DMS114 treated with DMSO at 0.1 percent for 48 hours (cell line): ENCODE data around the gene CYP3A7.
"Not testable (repeated sequence)": the region's sequence is repeated elsewhere in the genome, so short reads cannot be mapped to it uniquely, and the experiment has no call there.

Experiments used
- DNase-seq: peaks from one replicate; lab custom pipeline; 2025; ENCODE audit not compliant: unreplicated experiment; lab: John Stamatoyannopoulos, UW

The CYP3A7 gene

GRCh38 chr7:99734987-99735386, at the start of gene CYP3A7:
Gene CYP3A7 (minus strand): TSS chr7:99735196. CDS start chr7:99735093, 103 bp downstream.
- DNase-seq: no peak

- DNase-seq: no peak
These were observed 49.0 kb upstream of the CYP3A7 start, which contains the start of gene CYP3A4 for GRCh38 chr7:99784007-99784406. Gene CYP3A4 (minus strand): TSS chr7:99784184. CDS start chr7:99784081, 103 bp downstream.

DNA sequence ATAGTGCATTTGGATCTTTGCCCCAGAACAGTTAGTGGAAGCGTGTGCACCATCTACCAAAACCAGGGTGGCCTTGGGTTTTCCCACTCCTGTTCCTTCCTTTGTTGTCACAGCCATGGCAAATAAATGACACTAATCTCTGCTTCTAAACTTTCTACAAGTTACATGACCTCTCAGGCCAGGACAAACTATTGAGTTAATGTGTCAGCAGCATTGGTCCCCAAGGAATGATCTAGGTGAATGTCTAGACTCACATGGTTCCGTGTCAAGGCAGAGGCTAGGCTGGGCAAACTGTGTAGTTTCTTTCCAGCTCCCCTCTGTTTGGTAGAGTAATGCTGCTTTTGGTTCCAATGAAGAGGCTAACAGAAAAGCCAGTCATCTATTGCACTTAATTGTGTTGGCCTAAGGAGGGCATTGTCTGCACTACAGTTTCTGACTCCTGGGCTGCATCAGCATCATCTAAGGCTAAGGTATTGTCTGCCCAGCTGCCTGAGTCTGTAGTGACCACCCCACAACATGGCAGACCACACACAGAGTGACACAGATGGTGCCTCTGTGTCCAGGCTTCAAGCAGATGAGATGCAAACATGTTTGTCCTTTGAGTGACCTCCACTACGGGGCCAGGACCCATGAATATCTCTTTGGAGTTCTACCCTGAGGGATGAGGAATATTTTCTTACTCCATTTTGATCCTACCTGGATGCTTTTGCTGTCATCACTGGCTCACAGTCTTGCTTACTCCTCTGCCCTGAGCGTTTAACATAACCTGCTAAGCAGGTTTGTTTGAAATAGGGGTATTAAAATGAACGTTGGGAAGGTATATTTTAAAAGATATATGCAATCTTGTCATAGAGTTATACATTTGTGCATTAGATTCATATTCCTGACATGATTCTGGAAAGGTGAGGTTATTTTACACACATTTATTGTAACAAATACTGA, 47.3 kb upstream of the CYP3A7 start:
- DNase-seq: no peak

- no peak for DNase-seq
These were observed 45.6 kb upstream of the CYP3A7 start for GRCh38 chr7:99780588-99780987.

DNA sequence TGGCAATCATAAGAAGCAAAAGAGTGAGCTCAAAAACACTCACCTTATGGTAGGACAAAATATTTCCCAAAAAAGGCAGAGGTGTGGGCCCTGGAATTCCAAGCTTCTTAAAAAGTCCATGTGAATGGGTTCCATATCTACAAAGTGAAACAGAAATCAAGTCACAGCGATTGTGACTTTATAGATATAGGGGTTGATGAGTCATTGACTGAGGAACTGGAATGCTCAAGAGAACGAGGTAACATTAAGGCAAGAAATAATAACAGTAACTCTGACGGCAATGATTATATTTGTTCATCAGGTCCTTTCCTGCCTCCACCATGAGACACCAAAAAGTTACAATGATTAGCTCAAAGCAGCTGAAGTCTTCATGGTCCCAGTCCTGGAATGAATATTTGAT, 45.0 kb upstream of the CYP3A7 start:
- no peak for DNase-seq

DNA sequence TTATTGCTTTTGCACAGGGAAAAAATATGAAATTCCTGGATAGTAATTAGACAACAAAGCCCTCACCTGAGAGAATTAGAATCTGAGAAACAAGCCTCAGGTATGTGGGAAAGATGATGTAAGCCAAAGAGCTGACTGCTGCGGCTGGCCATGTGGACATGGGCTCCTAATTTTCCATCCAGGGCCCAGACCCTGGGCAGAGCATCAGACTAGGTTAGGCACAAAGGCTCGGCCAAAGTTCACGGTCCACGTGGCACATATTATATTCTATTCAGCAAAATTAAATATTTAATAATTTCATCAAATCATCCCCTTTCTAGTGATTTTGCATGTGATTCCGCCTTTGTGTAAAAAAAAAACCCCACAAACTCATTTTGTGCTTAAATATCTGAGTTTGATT, 43.9 kb upstream of the CYP3A7 start:
- no peak for DNase-seq

- not testable (repeated sequence) for DNase-seq
These were observed 38.4 kb upstream of the CYP3A7 start for GRCh38 chr7:99773395-99773794.

DNA sequence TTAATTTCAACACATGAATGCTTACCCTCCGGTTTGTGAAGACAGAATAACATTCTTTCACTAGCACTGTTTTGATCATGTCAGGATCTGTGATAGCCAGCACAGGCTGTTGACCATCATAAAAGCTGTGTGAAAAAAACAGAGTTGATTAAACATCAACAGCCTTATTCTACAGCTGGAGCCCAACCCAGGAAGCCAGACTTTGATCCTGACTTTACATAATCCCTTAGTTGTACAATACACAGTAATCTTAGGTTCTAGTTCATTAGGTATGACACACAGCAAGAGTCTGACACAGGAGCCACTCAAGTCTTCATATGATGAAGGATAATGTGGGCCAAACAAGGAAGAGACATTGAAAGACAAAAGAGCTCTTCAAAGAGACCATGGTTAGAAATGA, 37.6 kb upstream of the CYP3A7 start:
- DNase-seq: no peak

GRCh38 chr7:99769494-99769893, 34.5 kb upstream of the CYP3A7 start:
- not testable (repeated sequence) for DNase-seq

DNA sequence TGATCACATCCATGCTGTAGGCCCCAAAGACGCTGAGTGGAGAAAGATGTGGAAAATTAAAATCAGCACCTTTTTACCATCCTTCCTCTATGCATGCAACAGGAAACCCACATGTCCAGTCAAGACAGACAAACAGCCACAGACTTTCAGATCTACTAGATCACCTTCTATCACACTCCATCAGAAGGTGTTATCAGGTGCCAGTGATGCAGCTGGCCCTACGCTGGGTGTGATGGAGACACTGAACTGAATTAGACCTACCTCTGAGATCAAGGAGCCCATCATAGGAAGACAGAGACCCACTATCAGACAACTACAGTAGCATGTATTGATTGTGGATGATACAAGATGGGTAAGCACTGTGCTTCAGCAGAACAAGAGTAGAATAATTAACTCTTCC, 33.5 kb upstream of the CYP3A7 start:
- DNase-seq: no peak

DNA sequence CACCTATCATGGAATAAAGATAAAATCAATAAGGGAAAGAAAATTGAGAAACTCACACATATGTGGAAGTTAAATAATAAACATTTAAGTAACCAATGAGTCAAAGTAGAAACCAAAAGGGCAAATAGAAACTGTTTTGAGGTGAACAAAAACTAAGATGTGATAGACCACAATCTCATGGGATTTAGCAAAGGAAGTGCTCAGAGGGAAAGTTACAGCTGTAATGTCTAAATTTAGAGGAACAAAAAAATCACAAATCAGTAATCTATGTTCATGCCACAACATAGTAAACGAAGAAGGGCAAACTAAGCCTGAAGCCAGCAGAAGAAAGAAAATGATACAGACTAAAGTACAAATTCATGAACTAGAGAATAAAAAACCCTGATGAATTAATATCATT, 32.7 kb upstream of the CYP3A7 start:
- DNase-seq: no peak

- DNase-seq: no peak
These were observed 31.6 kb upstream of the CYP3A7 start for GRCh38 chr7:99766484-99767099.

- DNase-seq: no peak
These were observed 29.5 kb upstream of the CYP3A7 start for GRCh38 chr7:99764478-99764877.

DNA sequence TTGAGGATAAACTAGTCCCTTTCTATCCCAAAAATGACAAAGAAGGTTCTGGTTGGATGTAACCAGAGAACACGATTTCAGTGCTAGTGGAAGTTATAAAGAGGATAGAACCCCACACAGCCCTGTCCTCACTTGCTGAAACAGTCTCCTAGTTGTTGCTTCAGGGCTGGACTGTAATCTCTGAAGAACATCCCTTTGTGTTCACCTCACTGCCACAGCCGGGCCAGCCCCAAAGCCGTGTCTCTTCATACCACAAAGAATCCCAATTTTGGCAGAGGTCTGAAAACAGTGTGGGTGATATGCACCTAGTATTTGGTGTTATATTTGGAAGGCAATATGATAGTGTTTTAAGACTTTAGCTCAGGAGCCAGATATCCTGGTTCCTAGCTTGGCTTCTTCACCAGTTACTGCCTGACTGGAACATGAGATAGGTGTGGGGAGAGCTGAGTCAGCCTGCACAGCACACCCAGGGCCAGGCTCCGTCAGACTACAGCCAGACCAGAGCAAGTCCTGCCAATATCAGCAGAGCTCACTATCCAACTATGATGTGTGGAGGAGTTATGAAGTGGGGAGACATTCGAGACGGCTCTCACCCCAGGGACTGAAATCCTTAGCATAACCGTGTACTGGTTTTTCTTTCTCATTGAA, 27.8 kb upstream of the CYP3A7 start:
- no peak for DNase-seq

- no peak for DNase-seq
These were observed 20.1 kb upstream of the CYP3A7 start for GRCh38 chr7:99755085-99755484.

DNA sequence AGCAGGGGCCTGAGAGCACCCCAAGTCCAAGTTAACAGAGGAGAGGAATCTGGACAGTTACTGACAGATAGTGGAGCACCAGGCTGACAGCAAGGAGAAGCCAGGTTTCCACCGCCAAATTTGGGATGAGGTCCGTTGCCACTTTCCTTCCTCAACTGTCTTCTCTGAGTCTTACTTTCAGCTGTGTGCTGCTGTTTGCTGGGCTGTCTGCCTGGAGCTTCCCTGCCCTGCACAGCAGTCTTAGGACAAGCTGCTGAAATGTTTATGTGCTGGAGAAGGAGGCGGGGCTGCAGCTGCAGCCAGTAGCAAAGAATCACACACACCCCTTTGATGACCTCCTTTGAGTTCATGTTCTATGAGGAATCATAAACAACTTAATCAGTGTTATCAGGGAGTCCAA, 17.4 kb upstream of the CYP3A7 start:
- no peak for DNase-seq

- not testable (repeated sequence) for DNase-seq
These were observed 16.5 kb upstream of the CYP3A7 start for GRCh38 chr7:99751322-99752052.

DNA sequence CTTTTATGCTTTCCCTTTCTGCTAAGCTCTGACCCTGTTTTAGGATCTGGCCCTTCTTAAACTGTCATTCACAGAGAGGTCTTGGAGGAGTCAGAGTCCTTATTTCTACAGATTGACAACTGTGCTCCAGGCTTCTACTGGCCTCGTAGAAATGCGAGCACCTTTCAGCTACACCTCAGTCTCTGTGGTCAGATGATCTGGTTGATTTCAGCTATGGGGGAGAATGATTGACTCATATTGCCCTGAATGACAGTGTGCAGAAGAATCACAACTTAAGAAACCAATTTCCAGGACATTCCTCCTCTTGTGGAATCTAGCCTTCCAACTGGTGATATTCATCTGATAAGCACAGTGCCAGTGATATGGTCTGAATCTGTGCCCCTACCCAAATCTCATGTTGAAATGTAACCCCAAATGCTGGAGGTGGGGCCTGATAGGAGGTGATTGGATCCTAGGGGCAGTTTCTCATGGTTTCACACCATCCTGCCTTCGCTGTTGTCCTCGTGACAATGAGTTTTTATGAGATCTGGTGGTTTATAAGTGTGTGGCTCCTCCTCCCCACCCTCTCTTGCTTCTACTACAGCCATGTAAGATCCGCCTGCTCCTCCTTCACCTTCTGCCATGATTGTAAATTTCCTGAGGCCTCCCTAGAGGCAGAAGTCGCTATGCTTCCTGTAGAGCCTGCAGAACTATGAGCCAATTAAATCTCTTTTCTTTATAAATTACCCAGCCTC, 14.0 kb upstream of the CYP3A7 start:
- no peak for DNase-seq

DNA sequence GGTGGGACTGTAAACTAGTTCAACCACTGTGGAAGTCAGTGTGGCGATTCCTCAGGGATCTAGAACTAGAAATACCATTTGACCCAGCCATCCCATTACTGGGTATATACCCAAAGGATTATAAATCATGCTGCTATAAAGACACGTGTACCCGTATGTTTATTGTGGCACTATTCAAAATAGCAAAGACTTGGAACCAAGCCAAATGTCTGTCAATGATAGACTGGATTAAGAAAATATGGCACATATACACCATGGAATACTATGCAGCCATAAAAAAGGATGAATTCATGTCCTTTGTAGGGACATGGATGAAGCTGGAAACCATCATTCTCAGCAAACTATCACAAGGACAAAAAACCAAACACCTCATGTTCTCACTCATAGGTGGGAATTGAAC, 11.9 kb upstream of the CYP3A7 start:
- DNase-seq: not testable (repeated sequence)

GRCh38 chr7:99745395-99745794, 10.4 kb upstream of the CYP3A7 start:
- not testable (repeated sequence) for DNase-seq
